AG09319 (cell line): ENCODE results near the gene RUNX1.

ENCODE experiments used
- DNase-seq: peaks from one replicate; pipeline ENCODE4 v3.0.0-alpha.2; 2010; ENCODE audit warnings: low read depth; ENCODE audit errors: extremely low read depth
- CTCF ChIP-seq: IDR thresholded peaks from 2 replicates; pipeline ENCODE4 v1.5.1; 2011; ENCODE audit warnings: low read depth, mild to moderate bottlenecking, inconsistent platforms, low read length, moderate library complexity

The RUNX1 gene

GRCh38 chr21:34790834-34791233 is 258.3 kb downstream of the RUNX1 start:
- DNase-seq, result no peak
- TF ChIP-seq CTCF, result no peak

GRCh38 chr21:34790341-34790740 is 258.8 kb downstream of the RUNX1 start:
- DNase-seq, result no peak
- TF ChIP-seq CTCF, result no peak

GRCh38 chr21:34788879-34789278 is 260.2 kb downstream of the RUNX1 start:
- no peak for DNase-seq

GRCh38 chr21:34783815-34784214 is 265.3 kb downstream of the RUNX1 start:
- no peak for DNase-seq
- no peak for TF ChIP-seq CTCF

More at GRCh38 chr21:34788879-34789278, 260.2 kb downstream of the RUNX1 start:
- TF ChIP-seq CTCF, result no peak

- DNase-seq, result no peak
- no peak for TF ChIP-seq CTCF
Measured at GRCh38 chr21:34782506-34783360, 266.4 kb downstream of the RUNX1 start.

GRCh38 chr21:34781526-34781925 is 267.6 kb downstream of the RUNX1 start:
- TF ChIP-seq CTCF, result no peak
- no peak for DNase-seq

GRCh38 chr21:34779860-34780259 is 269.2 kb downstream of the RUNX1 start:
- no peak for TF ChIP-seq CTCF
- no peak for DNase-seq
